ENCODE data around the gene CARNS1.

Gene CARNS1

DNA sequence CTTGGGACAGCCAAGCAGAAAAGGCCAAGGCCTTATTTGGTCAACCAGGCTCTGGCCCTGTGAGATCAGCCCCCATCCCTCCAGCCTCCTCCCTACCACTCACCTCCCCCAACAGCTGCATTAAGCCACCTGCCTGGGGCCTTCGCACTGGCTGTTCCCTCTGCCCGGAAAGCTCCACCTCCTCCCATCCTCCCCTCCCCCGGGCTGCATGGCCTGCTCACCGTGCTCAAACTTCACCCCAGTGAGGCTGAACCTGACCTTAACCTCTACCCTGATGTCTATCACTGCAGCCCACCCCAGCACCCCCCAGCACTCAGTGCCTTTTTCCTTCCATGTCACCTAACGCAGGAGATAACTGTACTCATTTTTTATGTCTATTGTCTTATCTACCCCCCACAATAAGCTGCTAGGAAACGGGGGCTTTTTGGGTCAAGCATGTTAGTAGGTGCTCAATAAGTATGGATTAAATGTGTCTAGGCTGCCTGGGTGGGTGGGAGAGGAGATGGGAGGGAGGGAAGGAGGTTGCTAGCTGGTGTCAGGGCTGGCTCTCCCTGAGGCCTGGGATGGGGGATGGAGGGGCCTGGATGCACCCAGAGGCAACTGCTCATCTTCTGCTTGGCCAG is 21.1 kb downstream of the CARNS1 start:
- H3K9ac ChIP-seq, result no peak overlapping the region
- H3K27me3 ChIP-seq (ENCODE audit: control insufficient read depth, insufficient read depth, low read length), result no peaks in the 10 kb centered on the region
- H3K4me1 ChIP-seq, result no peaks in the 10 kb centered on the region
- H3K36me3 ChIP-seq (ENCODE audit: control insufficient read depth, insufficient read depth, low read length), result no peaks in the 10 kb centered on the region
- H3K9me3 ChIP-seq (ENCODE audit: control insufficient read depth, low read length), result no peaks in the 10 kb centered on the region
- no peak overlapping the region for H2AFZ ChIP-seq
- H3K79me2 ChIP-seq, result no peaks in the 10 kb centered on the region
- TF ChIP-seq, protein P1, sequence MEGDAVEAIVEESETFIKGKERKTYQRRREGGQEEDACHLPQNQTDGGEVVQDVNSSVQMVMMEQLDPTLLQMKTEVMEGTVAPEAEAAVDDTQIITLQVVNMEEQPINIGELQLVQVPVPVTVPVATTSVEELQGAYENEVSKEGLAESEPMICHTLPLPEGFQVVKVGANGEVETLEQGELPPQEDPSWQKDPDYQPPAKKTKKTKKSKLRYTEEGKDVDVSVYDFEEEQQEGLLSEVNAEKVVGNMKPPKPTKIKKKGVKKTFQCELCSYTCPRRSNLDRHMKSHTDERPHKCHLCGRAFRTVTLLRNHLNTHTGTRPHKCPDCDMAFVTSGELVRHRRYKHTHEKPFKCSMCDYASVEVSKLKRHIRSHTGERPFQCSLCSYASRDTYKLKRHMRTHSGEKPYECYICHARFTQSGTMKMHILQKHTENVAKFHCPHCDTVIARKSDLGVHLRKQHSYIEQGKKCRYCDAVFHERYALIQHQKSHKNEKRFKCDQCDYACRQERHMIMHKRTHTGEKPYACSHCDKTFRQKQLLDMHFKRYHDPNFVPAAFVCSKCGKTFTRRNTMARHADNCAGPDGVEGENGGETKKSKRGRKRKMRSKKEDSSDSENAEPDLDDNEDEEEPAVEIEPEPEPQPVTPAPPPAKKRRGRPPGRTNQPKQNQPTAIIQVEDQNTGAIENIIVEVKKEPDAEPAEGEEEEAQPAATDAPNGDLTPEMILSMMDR (IDR thresholded peaks at IDR 0.05), result no peak
- no peak overlapping the region for H3K4me3 ChIP-seq (ENCODE audit: low read depth, low read length)
- H3K4me2 ChIP-seq (ENCODE audit: low read length), result no peak overlapping the region
- H3K27ac ChIP-seq, result no peak overlapping the region

DNA sequence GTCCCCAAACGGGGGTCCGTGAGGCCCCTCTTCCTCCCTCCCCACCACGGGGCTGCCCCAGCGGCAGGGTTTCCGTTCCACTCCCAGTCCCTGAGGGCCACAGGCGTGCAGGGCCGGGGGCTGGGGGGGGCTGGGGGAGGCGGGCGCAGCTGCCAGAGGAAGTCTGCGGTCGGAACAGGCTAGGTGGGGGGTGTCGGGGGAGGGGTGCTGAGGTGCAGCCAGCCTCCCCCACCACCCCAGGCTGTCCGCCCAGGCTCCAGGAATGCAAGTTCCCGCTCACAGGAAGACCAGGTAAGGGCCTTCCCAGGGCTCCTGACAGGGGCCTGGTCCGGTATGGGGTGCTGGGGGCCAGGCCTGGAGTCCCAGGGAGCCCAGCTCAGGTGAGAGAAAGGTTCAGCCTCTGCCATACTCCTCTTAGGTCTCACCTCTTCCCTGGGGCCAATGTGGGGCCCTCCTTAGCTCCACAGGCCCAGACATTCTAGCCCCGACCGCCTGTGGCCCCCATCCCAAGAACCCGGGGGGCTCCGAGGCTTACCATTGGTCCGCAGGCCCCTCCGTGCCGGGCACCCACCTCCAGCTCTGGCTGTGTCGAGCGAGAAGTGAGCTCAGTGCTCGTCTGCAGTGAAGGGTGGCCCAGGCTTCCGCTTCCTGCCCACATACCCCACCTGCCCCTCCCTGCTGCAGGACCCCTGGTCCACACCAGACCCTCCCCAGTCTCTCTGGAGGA is 21.8 kb downstream of the CARNS1 start, which contains the start of gene PTPRCAP:
Gene PTPRCAP (minus strand): TSS at position 601 of the 727 bp plus-strand sequence. CDS start 63 bp downstream, at position 538.
- no peak within 1 kb of the TSS for H3K9ac ChIP-seq
- no peak within 1 kb of the TSS for H3K4me2 ChIP-seq (ENCODE audit: low read length)
- no peak within 1 kb of the TSS for H3K27ac ChIP-seq
- TF ChIP-seq, protein P1 (IDR thresholded peaks at IDR 0.05), result no peak
- H3K4me3 ChIP-seq (ENCODE audit: low read depth, low read length), result no peak within 1 kb of the TSS
- H2AFZ ChIP-seq, result no peak within 1 kb of the TSS
- H3K36me3 ChIP-seq (ENCODE audit: control insufficient read depth, insufficient read depth, low read length), result no peaks in the 10 kb centered on the region
- H3K27me3 ChIP-seq (ENCODE audit: control insufficient read depth, insufficient read depth, low read length), result no peaks in the 10 kb centered on the region
- no peaks in the 10 kb centered on the region for H3K79me2 ChIP-seq
- no peaks in the 10 kb centered on the region for H3K9me3 ChIP-seq (ENCODE audit: control insufficient read depth, low read length)
- no peaks in the 10 kb centered on the region for H3K4me1 ChIP-seq

DNA sequence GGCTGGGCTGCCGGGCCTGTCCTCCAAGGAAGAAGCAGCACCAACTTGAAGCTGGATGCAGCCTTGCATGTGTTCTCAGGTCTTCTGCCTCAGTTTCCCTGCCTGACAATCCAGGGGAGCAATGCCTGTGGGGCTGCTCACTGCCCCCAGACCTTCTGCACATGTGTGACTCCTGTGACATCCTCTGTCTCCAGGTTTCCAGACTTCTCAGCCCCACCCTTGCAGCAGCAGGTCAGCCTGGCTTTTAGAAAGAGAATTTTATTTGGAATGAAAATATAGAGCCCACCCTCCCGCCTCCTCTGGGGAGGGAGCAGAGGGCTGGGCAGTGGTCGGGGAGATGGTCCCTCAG is 22.3 kb downstream of the CARNS1 start:
- no peaks in the 10 kb centered on the region for H3K79me2 ChIP-seq
- no peaks in the 10 kb centered on the region for H3K27me3 ChIP-seq (ENCODE audit: control insufficient read depth, insufficient read depth, low read length)
- TF ChIP-seq, protein P1 (IDR thresholded peaks at IDR 0.05), result no peak
- no peak overlapping the region for H3K4me2 ChIP-seq (ENCODE audit: low read length)
- no peak overlapping the region for H2AFZ ChIP-seq
- H3K9me3 ChIP-seq (ENCODE audit: control insufficient read depth, low read length), result no peaks in the 10 kb centered on the region
- no peak overlapping the region for H3K27ac ChIP-seq
- no peak overlapping the region for H3K4me3 ChIP-seq (ENCODE audit: low read depth, low read length)
- no peaks in the 10 kb centered on the region for H3K4me1 ChIP-seq
- H3K36me3 ChIP-seq (ENCODE audit: control insufficient read depth, insufficient read depth, low read length), result no peaks in the 10 kb centered on the region
- no peak overlapping the region for H3K9ac ChIP-seq

DNA sequence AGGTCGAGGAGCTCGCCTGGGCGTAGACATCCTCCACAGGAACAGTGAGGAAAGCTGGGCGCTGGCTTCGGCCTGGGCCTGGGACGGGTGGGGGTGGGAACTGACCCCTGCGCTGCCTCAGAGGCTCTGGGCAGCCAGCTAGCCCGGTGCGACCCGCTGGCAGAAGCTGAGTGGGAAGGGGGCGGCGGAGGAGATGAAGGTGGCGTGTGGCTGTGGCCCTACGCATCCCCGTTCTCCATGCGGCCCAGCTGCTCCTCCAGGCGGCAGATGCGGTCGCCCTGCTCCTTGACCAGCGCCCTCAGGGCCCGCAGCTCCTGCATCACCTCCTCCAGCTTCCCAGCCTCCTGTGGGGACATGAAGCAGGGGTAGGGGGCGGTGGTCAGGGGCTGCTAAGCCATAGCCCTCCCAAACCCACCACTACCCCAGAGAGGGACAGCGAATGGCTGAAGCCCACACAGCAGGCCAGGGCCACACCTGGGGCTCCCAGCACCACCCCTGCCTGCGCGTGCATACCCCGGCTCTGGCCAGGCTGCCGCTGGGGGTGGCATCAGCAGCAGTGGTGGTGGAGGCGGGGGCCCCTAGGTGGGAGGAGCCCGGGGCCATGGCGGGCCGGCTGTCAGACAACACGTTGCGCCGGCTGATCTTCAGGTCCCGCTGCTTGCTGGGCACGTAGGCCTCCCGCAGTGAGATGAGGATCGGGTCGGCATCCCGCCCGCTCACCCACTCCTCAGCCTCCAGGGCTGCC is 22.9 kb downstream of the CARNS1 start:
- H3K9ac ChIP-seq, result no peak overlapping the region
- H3K9me3 ChIP-seq (ENCODE audit: control insufficient read depth, low read length), result no peaks in the 10 kb centered on the region
- H3K79me2 ChIP-seq, result no peaks in the 10 kb centered on the region
- H2AFZ ChIP-seq, result no peak overlapping the region
- no peaks in the 10 kb centered on the region for H3K4me1 ChIP-seq
- TF ChIP-seq, protein P1 (IDR thresholded peaks at IDR 0.05), result no peak
- no peak overlapping the region for H3K4me2 ChIP-seq (ENCODE audit: low read length)
- H3K4me3 ChIP-seq (ENCODE audit: low read depth, low read length), result no peak overlapping the region
- H3K27ac ChIP-seq, result no peak overlapping the region
- H3K36me3 ChIP-seq (ENCODE audit: control insufficient read depth, insufficient read depth, low read length), result no peaks in the 10 kb centered on the region
- H3K27me3 ChIP-seq (ENCODE audit: control insufficient read depth, insufficient read depth, low read length), result no peaks in the 10 kb centered on the region

Data from parathyroid adenoma (tissue), 2 donors.